Activated CD4-positive, alpha-beta memory T cell treated with anti-CD3 and anti-CD28 coated beads, Interleukin-2, amount 10 ng/mL, durations not matched to agents 7 days and 5 days (primary cell): Measurements from ENCODE around the gene N4BP3. TPM values are rescaled to one million over a fixed set of nuclear protein-coding genes. Genes with fewer than 3 reads are reported as not detected.
"Not testable (repeated sequence)": the region's sequence is repeated elsewhere in the genome, so short reads cannot be mapped to it uniquely, and the experiment has no call there.

Experiments used
- CTCF ChIA-PET: fragments of 350-600 bp; sonication (Branson Sonifier 250); formaldehyde crosslinking; loops from one replicate; lab custom pipeline; 2021; ENCODE audit warnings: antibody characterized with exemption, inconsistent platforms; lab: Charles Lee
- POLR2A ChIA-PET: fragments of 350-600 bp; sonication (Branson Sonifier 250); formaldehyde crosslinking; loops from one replicate; lab custom pipeline; 2021; ENCODE audit warnings: antibody characterized with exemption; lab: Charles Lee
- DNase-seq: peaks from one replicate; pipeline ENCODE4 v3.0.0-alpha.2; 2020
- H3K27ac Mint-ChIP-seq: one replicate; pipeline ENCODE4 v1.8.0; 2021; ENCODE audit warnings: mild to moderate bottlenecking, mixed read lengths
- H3K27me3 Mint-ChIP-seq: one replicate; pipeline ENCODE4 v1.8.0; 2021; ENCODE audit warnings: mixed read lengths
- H3K36me3 Mint-ChIP-seq: one replicate; pipeline ENCODE4 v1.8.0; 2021; ENCODE audit warnings: low read depth, mixed read lengths
- H3K4me1 Mint-ChIP-seq: one replicate; pipeline ENCODE4 v1.8.0; 2021; ENCODE audit warnings: mixed read lengths
- H3K4me3 Mint-ChIP-seq: one replicate; pipeline ENCODE4 v1.8.0; 2021; ENCODE audit warnings: mild to moderate bottlenecking, mixed read lengths
- H3K9me3 Mint-ChIP-seq: one replicate; pipeline ENCODE4 v1.8.0; 2021; ENCODE audit warnings: mixed read lengths
- total RNA-seq, 2 experiments: library from RNA; stranded (reverse); gene quantifications; one replicate each; pipeline ENCODE4 v1.2.3, GENCODE V29; 2021

N4BP3 gene
- total RNA-seq, 2 experiments from 2014 or later: 4.3 to 4.4 TPM

DNA sequence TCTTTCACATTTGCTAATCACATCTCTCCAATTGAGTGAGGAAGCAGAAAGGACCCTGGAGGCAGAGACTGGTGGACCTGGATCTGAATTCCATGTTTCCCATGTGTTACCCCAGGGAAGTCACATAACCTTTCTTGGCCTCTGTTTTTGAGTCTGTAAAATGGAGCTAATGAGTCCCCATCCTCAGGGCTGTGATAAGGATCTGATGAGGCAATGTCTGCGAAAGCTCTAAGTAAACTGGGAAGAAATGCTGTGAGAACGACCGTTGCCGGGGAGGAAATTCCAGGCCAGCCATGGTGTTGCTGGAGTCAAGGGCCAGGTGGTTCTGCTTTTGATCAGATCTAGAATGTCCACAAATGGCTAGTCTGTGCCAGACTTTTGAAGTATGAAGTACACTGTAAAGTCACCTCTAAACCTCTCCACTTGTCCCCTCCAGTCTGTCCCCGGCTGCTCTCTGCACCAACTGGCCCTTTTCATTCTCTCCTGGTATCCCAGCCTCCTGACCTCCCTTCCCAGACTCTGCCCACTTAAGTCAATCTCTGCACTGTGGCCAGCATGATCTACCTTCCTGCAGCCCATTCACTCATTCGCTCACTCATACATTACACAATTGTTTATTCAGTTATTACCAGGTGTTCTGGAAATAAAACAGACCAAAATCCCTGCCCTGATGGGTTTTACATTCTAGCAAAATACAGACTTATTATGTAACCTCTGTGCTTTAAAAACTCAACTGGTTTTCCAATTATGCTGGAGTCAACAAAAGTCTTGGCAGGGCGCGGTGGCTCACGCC lies 32.5 kb upstream of the N4BP3 start:
- CTCF ChIA-PET: interaction anchor here (0.9 kb wide), 1 partner anchor 40 kb away, joined by 3 read pairs; no protein-coding TSS in a partner anchor
- Mint-ChIP-seq H3K4me3 (no peak overlapping the region), H3K4me1 (peaks cover 5% of the 10 kb centered on the region), H3K9me3 (no peaks in the 10 kb centered on the region), H3K27me3 (peaks cover 23% of the 10 kb centered on the region), H3K27ac (no peak overlapping the region), H3K36me3 (no peaks in the 10 kb centered on the region)
- DNase-seq: no peak
- POLR2A ChIA-PET: no interaction called here

DNA sequence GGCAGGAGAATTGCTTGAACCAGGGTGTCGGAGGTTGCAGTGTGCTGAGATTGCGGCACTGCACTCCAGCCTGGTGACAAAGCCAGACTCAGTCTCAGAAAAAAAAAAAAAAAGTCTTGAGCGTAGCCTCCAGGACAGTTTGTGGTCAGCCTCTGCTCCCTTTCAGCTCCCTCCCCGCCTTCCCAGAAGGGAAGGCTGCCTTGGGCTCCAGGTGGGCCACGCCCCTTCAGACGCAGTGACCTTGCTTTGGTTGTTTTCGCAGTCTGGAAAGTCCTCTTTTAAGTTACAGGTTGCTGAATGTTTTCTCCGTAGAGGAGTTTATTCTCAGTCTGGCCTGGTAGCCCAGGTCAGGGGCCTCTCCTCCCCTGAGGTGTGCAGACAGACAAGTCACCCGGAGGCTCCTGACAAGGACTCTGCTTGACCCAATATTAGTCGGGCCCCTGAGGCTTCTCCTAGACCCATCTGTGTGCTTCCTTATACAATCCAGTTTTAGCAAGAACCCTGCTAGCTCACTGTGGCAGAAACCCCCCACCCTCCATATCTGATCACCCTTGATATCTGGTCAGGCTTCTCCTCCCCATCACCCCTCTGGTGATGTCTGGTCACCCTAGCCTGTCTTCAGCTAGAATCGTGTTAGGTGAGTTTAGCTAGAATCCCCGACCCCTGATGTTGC lies 31.6 kb upstream of the N4BP3 start:
- H3K9me3 Mint-ChIP-seq: no peaks in the 10 kb centered on the region
- no peak overlapping the region for H3K4me3 Mint-ChIP-seq
- POLR2A ChIA-PET: no interaction called here
- H3K4me1 Mint-ChIP-seq: no peaks in the 10 kb centered on the region
- no peak for DNase-seq
- H3K27ac Mint-ChIP-seq: no peak overlapping the region
- H3K36me3 Mint-ChIP-seq: no peaks in the 10 kb centered on the region
- H3K27me3 Mint-ChIP-seq: peaks cover 23% of the 10 kb centered on the region
- CTCF ChIA-PET: interaction anchor here (0.7 kb wide), 1 partner anchor 80 kb away, joined by 3 read pairs; no protein-coding TSS in a partner anchor

DNA sequence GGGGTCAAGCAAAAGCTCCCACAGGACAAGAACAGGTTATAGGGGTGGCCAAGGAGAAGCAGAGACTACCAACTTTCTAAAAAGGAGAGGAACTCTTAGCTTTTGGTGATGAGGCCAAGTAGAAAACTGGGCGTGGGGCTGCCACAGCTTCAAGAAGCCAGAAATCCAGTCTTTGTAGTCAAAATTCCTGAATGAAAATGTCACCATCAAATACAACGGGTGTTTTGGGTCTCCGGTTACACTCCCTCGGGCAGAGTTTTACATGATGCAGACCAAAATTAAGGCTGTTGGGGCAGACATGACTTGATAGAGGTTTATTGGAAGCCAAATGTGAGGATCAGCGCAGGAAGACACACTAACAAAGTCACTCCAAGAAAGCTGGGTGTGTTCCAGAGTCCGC lies 29.4 kb upstream of the N4BP3 start:
- Mint-ChIP-seq H3K9me3 (no peaks in the 10 kb centered on the region), H3K27me3 (peaks cover 21% of the 10 kb centered on the region), H3K36me3 (no peaks in the 10 kb centered on the region), H3K4me1 (no peaks in the 10 kb centered on the region), H3K27ac (no peak overlapping the region), H3K4me3 (no peak overlapping the region)
- no peak for DNase-seq
- CTCF ChIA-PET: interaction anchor here (1.6 kb wide), 1 partner anchor 9 kb away, joined by 5 read pairs; no protein-coding TSS in a partner anchor
- POLR2A ChIA-PET: no interaction called here

DNA sequence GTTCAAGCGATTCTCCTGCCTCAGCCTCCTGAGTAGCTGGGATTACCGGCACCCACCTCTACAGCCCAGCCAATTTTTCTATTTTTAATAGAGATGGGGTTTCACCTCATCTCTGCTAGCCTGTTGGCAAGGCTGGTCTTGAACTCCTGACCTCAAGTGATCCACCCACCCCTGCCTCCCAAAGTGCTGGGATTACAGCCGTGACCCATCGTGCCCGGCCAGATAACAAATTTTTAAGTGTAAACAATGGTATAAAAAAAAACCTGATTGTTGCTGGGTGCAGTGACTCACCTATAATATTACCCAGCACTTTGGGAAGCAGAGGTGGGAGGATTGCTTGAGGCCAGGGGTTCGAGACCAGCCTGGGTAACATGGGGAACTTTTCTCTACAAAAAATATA lies 28.0 kb upstream of the N4BP3 start:
- H3K27me3 Mint-ChIP-seq: peaks cover 22% of the 10 kb centered on the region
- no peak overlapping the region for H3K27ac Mint-ChIP-seq
- no peak for DNase-seq
- ChIA-PET CTCF (interaction anchor here (1.6 kb wide), 1 partner anchor 10 kb away, joined by 5 read pairs; no protein-coding TSS in a partner anchor), POLR2A (no interaction called here)
- no peaks in the 10 kb centered on the region for H3K9me3 Mint-ChIP-seq
- H3K4me1 Mint-ChIP-seq: no peaks in the 10 kb centered on the region
- no peaks in the 10 kb centered on the region for H3K36me3 Mint-ChIP-seq
- no peak overlapping the region for H3K4me3 Mint-ChIP-seq

DNA sequence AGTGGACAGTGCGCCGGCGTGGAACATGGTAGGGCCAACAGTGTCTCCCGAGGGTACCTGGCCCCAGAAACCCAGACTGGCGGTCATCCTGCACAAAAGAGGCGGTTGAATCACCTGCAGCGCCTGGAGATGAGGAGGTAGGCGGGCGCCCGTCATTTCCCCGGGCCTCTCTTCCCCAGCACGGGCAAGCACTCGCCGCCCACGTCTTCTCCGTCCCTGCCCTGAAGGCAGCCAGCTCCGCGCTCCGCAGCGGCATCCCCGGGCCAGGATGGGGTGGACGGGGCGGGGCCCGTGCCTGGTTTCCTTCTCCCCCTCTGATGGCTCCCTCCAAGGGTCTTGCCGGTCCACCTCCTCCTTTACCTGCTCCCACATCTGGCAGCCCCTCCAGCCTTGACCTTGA lies 27.1 kb upstream of the N4BP3 start:
- POLR2A ChIA-PET: no interaction called here
- Mint-ChIP-seq H3K4me3 (no peak overlapping the region), H3K27ac (no peak overlapping the region), H3K4me1 (no peaks in the 10 kb centered on the region), H3K9me3 (no peaks in the 10 kb centered on the region), H3K27me3 (peaks cover 20% of the 10 kb centered on the region), H3K36me3 (no peaks in the 10 kb centered on the region)
- DNase-seq: no peak
- CTCF ChIA-PET: no interaction called here

DNA sequence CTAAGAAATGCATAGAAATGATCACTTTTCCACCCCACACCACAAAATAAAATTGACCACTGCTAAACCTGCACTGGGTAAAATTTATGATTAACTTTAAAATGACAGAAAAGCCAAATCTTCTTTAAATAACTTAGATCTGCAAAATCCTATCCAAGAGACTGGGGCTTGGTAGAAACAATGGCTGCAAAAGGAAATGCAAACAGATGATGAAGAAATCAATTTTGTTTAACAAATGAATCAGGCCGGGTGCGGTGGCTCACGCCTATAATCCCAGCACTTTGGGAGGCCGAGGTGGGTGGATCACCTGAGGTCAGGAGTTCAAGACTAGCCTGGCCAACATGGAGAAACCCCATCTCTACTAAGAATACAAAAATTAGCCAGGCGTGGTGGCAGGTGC lies 26.1 kb upstream of the N4BP3 start:
- H3K4me3 Mint-ChIP-seq, H3K36me3 Mint-ChIP-seq, DNase-seq, CTCF ChIA-PET, H3K4me1 Mint-ChIP-seq, H3K9me3 Mint-ChIP-seq, H3K27ac Mint-ChIP-seq: not testable (repeated sequence)
- peaks cover 16% of the 10 kb centered on the region for H3K27me3 Mint-ChIP-seq
- POLR2A ChIA-PET: interaction anchor here (0.7 kb wide), 1 partner anchor 548 kb away, joined by 3 read pairs; no protein-coding TSS in a partner anchor

DNA sequence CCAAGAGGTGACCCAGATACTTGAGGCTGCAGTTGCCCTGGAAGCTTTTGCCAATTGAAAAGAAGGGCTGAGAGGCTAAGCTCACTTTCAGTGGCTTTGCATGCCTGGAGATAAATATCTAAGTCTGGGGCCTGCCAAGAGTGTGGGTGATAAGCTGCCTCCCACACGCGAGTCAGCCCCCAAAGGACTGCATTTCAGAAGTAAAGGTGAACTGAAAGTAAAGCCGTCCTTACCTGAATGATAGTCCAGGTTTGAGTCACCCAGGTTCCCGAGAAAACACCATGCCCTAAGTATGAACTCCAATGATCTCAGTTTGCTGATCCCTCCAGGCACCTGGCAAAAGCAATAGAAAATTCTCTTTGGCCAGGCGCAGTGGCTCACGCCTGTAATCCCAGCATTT lies 22.5 kb upstream of the N4BP3 start:
- Mint-ChIP-seq H3K4me1 (peaks cover 8% of the 10 kb centered on the region), H3K9me3 (peaks cover 2% of the 10 kb centered on the region), H3K4me3 (no peak overlapping the region), H3K36me3 (no peaks in the 10 kb centered on the region), H3K27me3 (peaks cover 5% of the 10 kb centered on the region), H3K27ac (no peak overlapping the region)
- no peak for DNase-seq
- POLR2A ChIA-PET: no interaction called here
- CTCF ChIA-PET: interaction anchor here (1.1 to 4.0 kb wide), 4 partner anchors 15 to 54 kb away, joined by 4 to 16 read pairs (median 8); no protein-coding TSS in a partner anchor

DNA sequence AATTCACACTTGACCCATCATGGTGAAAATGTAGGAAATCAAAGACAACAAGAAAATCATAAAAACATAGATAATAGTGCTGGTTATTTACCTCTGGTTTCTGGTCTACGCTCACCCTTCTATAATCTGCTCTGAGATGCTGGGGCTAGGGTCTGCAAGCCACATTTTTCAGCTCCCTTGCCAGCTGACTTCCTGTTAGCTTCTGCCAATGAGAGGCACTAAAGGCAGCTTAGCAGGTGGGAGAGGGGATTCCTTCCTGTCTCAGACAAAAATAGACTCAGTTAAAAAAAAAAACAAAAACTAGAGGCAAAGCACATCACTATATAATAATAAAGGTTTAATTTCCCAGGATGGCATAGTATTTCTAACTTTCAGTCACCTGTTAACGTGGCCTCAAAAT lies 20.2 kb upstream of the N4BP3 start:
- H3K4me3 Mint-ChIP-seq: no peak overlapping the region
- H3K27me3 Mint-ChIP-seq: peaks cover 3% of the 10 kb centered on the region
- POLR2A ChIA-PET: no interaction called here
- H3K4me1 Mint-ChIP-seq: peaks cover 8% of the 10 kb centered on the region
- no peak for DNase-seq
- peaks cover 8% of the 10 kb centered on the region for H3K9me3 Mint-ChIP-seq
- H3K36me3 Mint-ChIP-seq: peaks cover 4% of the 10 kb centered on the region
- CTCF ChIA-PET: interaction anchor here (0.6 kb wide), 2 partner anchors 28 to 43 kb away, joined by 4 to 5 read pairs; no protein-coding TSS in a partner anchor
- no peak overlapping the region for H3K27ac Mint-ChIP-seq

DNA sequence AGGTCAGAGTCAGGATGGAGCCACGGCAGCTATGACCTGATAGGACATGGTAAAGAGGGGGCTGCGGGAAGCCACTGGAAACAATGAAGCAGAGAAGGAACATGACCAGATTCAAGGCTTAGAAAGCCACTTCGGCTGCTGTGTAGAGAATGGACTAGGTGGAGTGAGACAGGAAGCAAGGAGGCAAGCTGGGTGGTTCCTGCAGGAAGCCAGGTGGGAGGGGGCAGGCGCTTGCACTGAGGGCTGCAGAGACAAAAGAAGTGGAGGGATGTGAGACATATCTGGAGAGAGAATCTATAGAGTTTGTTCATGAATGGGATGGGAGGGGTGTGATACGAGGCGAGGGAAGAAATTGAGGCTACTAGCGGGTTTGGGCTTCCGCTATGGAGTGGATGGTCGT lies 19.0 kb upstream of the N4BP3 start:
- H3K4me1 Mint-ChIP-seq: peaks cover 8% of the 10 kb centered on the region
- peaks cover under 1% of the 10 kb centered on the region for H3K27me3 Mint-ChIP-seq
- DNase-seq: no peak
- ChIA-PET CTCF (no interaction called here), POLR2A (no interaction called here)
- H3K4me3 Mint-ChIP-seq: no peak overlapping the region
- H3K27ac Mint-ChIP-seq: no peak overlapping the region
- peaks cover 4% of the 10 kb centered on the region for H3K36me3 Mint-ChIP-seq
- peaks cover 8% of the 10 kb centered on the region for H3K9me3 Mint-ChIP-seq

DNA sequence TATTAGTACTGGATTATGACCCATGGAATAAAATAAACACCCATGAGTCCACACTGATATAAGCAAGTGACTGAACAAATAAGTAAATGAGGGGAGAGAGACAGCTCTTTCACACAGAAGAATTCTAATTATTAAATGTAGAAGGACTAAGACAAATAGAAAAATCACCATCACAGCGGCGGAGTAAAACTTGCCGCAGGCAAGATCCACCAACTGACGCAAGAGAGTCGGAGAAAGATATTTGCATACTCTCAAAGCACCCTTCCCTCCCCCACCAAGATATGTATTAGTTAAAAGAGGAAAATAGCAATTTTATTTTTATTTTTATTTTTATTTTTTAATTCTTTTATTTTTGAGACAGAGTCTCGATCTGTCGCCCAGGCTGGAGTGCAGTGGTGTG lies 14.6 kb upstream of the N4BP3 start:
- no peaks in the 10 kb centered on the region for H3K27me3 Mint-ChIP-seq
- peaks cover 4% of the 10 kb centered on the region for H3K36me3 Mint-ChIP-seq
- ChIA-PET POLR2A (no interaction called here), CTCF (no interaction called here)
- no peak overlapping the region for H3K27ac Mint-ChIP-seq
- H3K4me3 Mint-ChIP-seq: no peak overlapping the region
- peaks cover 6% of the 10 kb centered on the region for H3K9me3 Mint-ChIP-seq
- H3K4me1 Mint-ChIP-seq: peaks cover 8% of the 10 kb centered on the region
- no peak for DNase-seq

DNA sequence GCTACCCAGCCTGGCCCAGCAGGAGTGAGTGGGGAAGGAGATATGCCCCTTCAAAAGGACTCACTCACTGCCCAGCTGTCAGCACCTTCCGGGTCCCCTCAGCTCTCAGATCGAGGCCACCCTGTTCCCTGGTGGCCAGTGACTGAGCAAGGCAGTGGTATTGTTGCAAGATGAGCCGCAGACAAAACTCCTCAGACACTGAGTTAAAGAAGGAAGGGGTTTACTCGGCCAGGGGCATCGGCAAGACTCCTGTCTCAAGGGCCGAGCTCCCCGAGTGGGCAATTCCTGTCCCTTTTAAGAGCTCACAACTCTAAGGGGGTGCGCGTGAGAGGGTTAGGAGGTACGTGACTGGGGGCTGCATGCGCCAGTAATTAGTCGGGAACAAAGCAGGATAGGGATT lies 9.7 kb upstream of the N4BP3 start:
- CTCF ChIA-PET: interaction anchor here (1.3 kb wide), 1 partner anchor 28 kb away, joined by 3 read pairs; no protein-coding TSS in a partner anchor
- DNase-seq: no peak

DNA sequence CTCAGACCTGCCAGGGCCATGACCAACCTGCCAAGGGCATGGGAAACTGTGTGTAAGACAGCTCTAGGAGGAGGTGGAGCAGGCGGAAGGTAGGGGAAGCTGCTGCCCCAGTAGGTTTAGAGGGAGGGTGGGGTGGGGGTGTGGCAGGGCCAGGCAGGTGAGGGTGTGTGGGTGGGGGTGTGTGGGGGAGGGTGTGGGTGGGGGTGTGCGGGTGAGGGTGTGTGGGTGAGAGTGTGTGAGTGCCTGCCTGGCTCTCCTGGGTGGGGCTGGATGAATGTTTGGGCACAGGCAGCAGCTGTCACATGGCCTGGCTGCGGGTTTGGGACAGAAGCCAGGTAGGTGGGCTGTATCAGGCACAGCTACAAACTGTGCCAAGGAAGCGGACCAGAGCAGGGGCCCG lies 8.8 kb upstream of the N4BP3 start:
- POLR2A ChIA-PET: no interaction called here
- H3K4me1 Mint-ChIP-seq: peaks cover 8% of the 10 kb centered on the region
- DNase-seq: no peak
- H3K36me3 Mint-ChIP-seq: no peaks in the 10 kb centered on the region
- peaks cover 9% of the 10 kb centered on the region for H3K27me3 Mint-ChIP-seq
- CTCF ChIA-PET: interaction anchor here (0.8 to 1.3 kb wide), 2 partner anchors 15 to 29 kb away, joined by 3 read pairs; no protein-coding TSS in a partner anchor
- no peak overlapping the region for H3K27ac Mint-ChIP-seq
- no peak overlapping the region for H3K4me3 Mint-ChIP-seq
- H3K9me3 Mint-ChIP-seq: no peaks in the 10 kb centered on the region

More for the DNA sequence above, 9.7 kb upstream of the N4BP3 start:
- Mint-ChIP-seq H3K27ac (no peak overlapping the region), H3K27me3 (peaks cover 9% of the 10 kb centered on the region), H3K36me3 (no peaks in the 10 kb centered on the region), H3K4me1 (peaks cover 4% of the 10 kb centered on the region), H3K4me3 (no peak overlapping the region), H3K9me3 (no peaks in the 10 kb centered on the region)
- POLR2A ChIA-PET: no interaction called here

DNA sequence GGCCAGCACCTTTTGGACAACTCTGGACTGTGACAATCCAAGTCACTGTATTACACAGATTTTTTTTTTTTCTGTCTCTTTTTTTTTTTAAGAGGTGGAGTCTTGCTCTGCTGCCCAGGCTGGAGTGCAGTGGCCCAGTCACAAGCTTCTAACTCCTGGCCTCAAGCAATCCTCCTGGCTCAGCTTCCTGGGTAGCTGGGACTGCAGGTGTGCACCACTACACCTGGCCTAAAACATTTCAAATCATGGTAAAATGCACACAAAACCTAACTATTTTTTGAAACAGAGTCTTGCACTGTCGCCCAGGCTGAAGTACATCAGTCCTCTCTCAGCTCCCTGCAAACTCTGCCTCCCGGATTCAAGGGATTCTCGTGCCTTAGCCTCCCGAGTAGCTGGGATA lies 7.2 kb upstream of the N4BP3 start:
- Mint-ChIP-seq H3K27ac (no peak overlapping the region), H3K4me3 (no peak overlapping the region), H3K36me3 (no peaks in the 10 kb centered on the region), H3K27me3 (peaks cover 17% of the 10 kb centered on the region), H3K9me3 (no peaks in the 10 kb centered on the region), H3K4me1 (peaks cover 8% of the 10 kb centered on the region)
- DNase-seq: no peak
- CTCF ChIA-PET: interaction anchor here (0.6 to 2.7 kb wide), 5 partner anchors 14 to 1686 kb away, joined by 3 to 11 read pairs (median 3); no protein-coding TSS in a partner anchor
- POLR2A ChIA-PET: no interaction called here
